ENCODE measurements around the gene ANKRD31.

The ANKRD31 gene

GRCh38 chr5:75023368-75024159 lies 213.1 kb downstream of the ANKRD31 start:
- no peak for DNase-seq

- no peak for DNase-seq
Observed at GRCh38 chr5:75021800-75022199, 214.9 kb downstream of the ANKRD31 start.

- no peak for DNase-seq
Observed at GRCh38 chr5:75021219-75021618, 215.5 kb downstream of the ANKRD31 start.

GRCh38 chr5:75020016-75020656 lies 216.5 kb downstream of the ANKRD31 start:
- no peak for DNase-seq

- DNase-seq = no peak
Observed at GRCh38 chr5:75018805-75019587, 217.7 kb downstream of the ANKRD31 start.
